B cell (primary cell): ENCODE measurements around the gene PLEKHA7. TPM values are rescaled to one million over a fixed set of nuclear protein-coding genes. Genes with fewer than 3 reads are reported as not detected.

Experiments
- ATAC-seq: fragments of 200-7000 bp; cut with Tn5 transposase; one replicate; pipeline ENCODE4 v1.10.0; 2021; ENCODE audit warnings: low read depth, mild to moderate bottlenecking, moderate number of reproducible peaks, moderate library complexity
- CTCF ChIA-PET: fragments of 350-600 bp; sonication (Branson Sonifier 250); formaldehyde crosslinking; loops from one replicate; lab custom pipeline; 2021; ENCODE audit warnings: antibody characterized with exemption, inconsistent platforms; lab: Charles Lee
- POLR2A ChIA-PET: fragments of 350-600 bp; sonication (Branson Sonifier 250); formaldehyde crosslinking; loops from one replicate; lab custom pipeline; 2021; ENCODE audit warnings: antibody characterized with exemption; lab: Charles Lee
- DNase-seq: peaks from one replicate; pipeline ENCODE4 v3.0.0; 2013
- H2AFZ ChIP-seq: 2 replicates; pipeline ENCODE4 v1.6.1; 2012; ENCODE audit warnings: mild to moderate bottlenecking, low read depth, low read length; ENCODE audit not compliant: insufficient read depth, poor library complexity, severe bottlenecking
- H3K27ac ChIP-seq, 2 donors: 1 replicate in 1 of 2; 2 replicates in 1 of 2; pipeline ENCODE4 v1.5.1; 2012 to 2013; ENCODE audit warnings: low read length in 2 of 2, mild to moderate bottlenecking in 2 of 2, moderate library complexity in 1 of 2
- H3K27me3 ChIP-seq, 4 experiments: fragments of 200-600 bp in 1 of 4; sonication (generic) in 1 of 4; replicated peaks in 1 of 4; 1 replicate in 2 of 4; 2 replicates in 2 of 4; pipeline versions ENCODE4 v1.6.1 to v1.7.0; 2013 to 2016; ENCODE audit warnings: low read length in 3 of 4, mild to moderate bottlenecking in 2 of 4, mixed read lengths in 1 of 4, moderate library complexity in 1 of 4; ENCODE audit not compliant: insufficient read depth in 4 of 4, control insufficient read depth in 3 of 4; ENCODE audit errors: control extremely low read depth in 1 of 4
- H3K36me3 ChIP-seq, 2 experiments: replicated peaks in 1 of 2; 1 replicate in 1 of 2; 2 replicates in 1 of 2; pipeline versions ENCODE4 v1.6.1 to v1.7.1; 2013; ENCODE audit warnings: low read length in 1 of 2; ENCODE audit not compliant: insufficient read depth in 2 of 2, control insufficient read depth in 1 of 2; ENCODE audit errors: control extremely low read depth in 1 of 2, extremely low read depth in 1 of 2
- H3K4me1 ChIP-seq, 2 donors: fragments of 200-600 bp in 1 of 2; sonication (generic) in 1 of 2; 1 replicate in 1 of 2; 2 replicates in 1 of 2; pipeline versions ENCODE4 v1.5.1 to v1.6.1; 2013 to 2017; ENCODE audit warnings: low read length in 2 of 2; ENCODE audit not compliant: control insufficient read depth in 2 of 2, insufficient read depth in 2 of 2
- H3K4me2 ChIP-seq: replicated peaks from 2 replicates; pipeline ENCODE3; 2012; ENCODE audit warnings: mild to moderate bottlenecking, low read depth, low read length; ENCODE audit not compliant: poor library complexity, severe bottlenecking
- H3K4me3 ChIP-seq, 5 experiments: fragments of 200-600 bp in 1 of 5; sonication (generic) in 1 of 5; 1 replicate in 3 of 5; 2 replicates in 2 of 5; pipeline versions ENCODE4 v1.5.1 to v1.7.0; 2011 to 2016; ENCODE audit warnings: low read length in 4 of 5, mild to moderate bottlenecking in 4 of 5, low read depth in 2 of 5, control low read depth in 1 of 5, moderate library complexity in 1 of 5; ENCODE audit not compliant: insufficient read depth in 1 of 5; ENCODE audit errors: control extremely low read depth in 1 of 5, extremely low read depth in 1 of 5
- H3K79me2 ChIP-seq: fragments of 200-600 bp; sonication (generic); one replicate; pipeline ENCODE4 v1.6.0; 2016; ENCODE audit warnings: low read length; ENCODE audit not compliant: control insufficient read depth, insufficient read depth
- H3K9ac ChIP-seq: fragments of 200-600 bp; sonication (generic); 2 replicates; pipeline ENCODE4 v1.6.1; 2017; ENCODE audit warnings: mild to moderate bottlenecking, low read length, moderate library complexity
- H3K9me3 ChIP-seq, 3 donors: one replicate each; pipeline versions ENCODE4 v1.6.1 to v1.7.1; 2013; ENCODE audit warnings: low read length in 2 of 3; ENCODE audit not compliant: control insufficient read depth in 2 of 3, insufficient read depth in 1 of 3; ENCODE audit errors: control extremely low read depth in 1 of 3
- H4K20me1 ChIP-seq: 2 replicates; pipeline ENCODE4 v1.6.0; 2012; ENCODE audit warnings: mild to moderate bottlenecking, low read length; ENCODE audit not compliant: insufficient read depth, control insufficient read depth, poor library complexity, severe bottlenecking
- H3K27ac Mint-ChIP-seq: one replicate; pipeline ENCODE4 v1.8.0; 2021; ENCODE audit warnings: mixed read lengths
- H3K27me3 Mint-ChIP-seq: one replicate; pipeline ENCODE4 v1.8.0; 2021; ENCODE audit warnings: mixed read lengths
- H3K4me1 Mint-ChIP-seq: one replicate; pipeline ENCODE4 v1.8.0; 2021; ENCODE audit warnings: mixed read lengths
- H3K4me3 Mint-ChIP-seq: one replicate; pipeline ENCODE4 v1.8.0; 2021; ENCODE audit warnings: mixed read lengths
- H3K9me3 Mint-ChIP-seq: one replicate; pipeline ENCODE4 v1.8.0; 2022; ENCODE audit warnings: mixed read lengths; ENCODE audit not compliant: insufficient read depth
- EZH2 ChIP-seq: IDR thresholded peaks from 2 replicates; pipeline ENCODE4 v1.6.1; 2012; ENCODE audit warnings: borderline replicate concordance, low read depth, mild to moderate bottlenecking, moderate library complexity, low read length; ENCODE audit not compliant: insufficient read depth, poor library complexity, severe bottlenecking
- WGBS: methylation state at CpG from one replicate; pipeline ENCODE4 v1.1.5; 2013; ENCODE audit warnings: missing lambda C conversion rate; ENCODE audit not compliant: insufficient coverage; 5-methylcytosine and 5-hydroxymethylcytosine counted together
- intact Hi-C: fragments of 100-400 bp; cut with micrococcal nuclease; formaldehyde crosslinking; loops from one replicate; pipeline ENCODE4 v1.10.0; 2022
- polyA plus RNA-seq: library from polyadenylated mRNA; depleted of rRNA; stranded (reverse); fragments of >200 nt; gene quantifications from 2 replicates; pipeline ENCODE4 v1.2.3, GENCODE V29; 2012
- total RNA-seq, 2 donors: library from RNA; stranded (reverse); fragments of 120-200 nt in 1 of 2; gene quantifications; 1 replicate in 1 of 2; 2 replicates in 1 of 2; pipeline versions ENCODE4 v1.2.3 to v1.2.4, GENCODE V29; 2013 to 2022
- TF ChIP-seq, protein P1 (sequence below): fragments of 200-600 bp; IDR thresholded peaks from one replicate; pipeline ENCODE4 v1.8.0; 2022; ENCODE audit warnings: antibody characterized with exemption, mild to moderate bottlenecking

PLEKHA7 gene
- total and polyA plus RNA-seq, 2 donors (not counting 1 experiment from before 2014, with no cell fraction given) = 1.7 to 8.2 TPM

DNA sequence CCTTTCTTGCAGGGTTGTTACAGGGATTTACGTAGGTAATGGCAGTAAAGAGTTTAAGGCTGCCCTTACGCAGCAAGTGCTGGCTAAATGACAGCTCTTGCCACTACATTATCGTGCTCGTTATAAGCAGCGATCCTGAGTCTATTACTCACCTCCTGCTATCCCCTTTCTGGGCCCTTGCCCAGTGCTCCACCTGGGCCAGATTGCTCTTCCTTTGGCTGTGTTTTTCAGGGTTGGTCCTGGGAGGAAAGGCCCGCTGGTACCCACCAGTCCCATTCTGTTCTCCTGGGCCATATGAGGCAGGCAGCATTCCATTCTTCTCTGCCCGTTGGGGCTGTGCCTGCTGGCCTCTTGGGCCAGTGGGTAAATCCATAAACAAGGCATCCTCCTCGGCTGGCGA, 188.2 kb downstream of the PLEKHA7 start:
- no peaks in the 10 kb centered on the region for H3K4me1 ChIP-seq
- DNase-seq (no peak), ATAC-seq (no peak)
- ChIA-PET POLR2A (no interaction called here), CTCF (interaction anchor here (6.6 kb wide), 1 partner anchor 236 kb away, joined by 83 read pairs; no protein-coding TSS in a partner anchor)
- H4K20me1 ChIP-seq = no peaks in the 10 kb centered on the region
- no peaks in the 10 kb centered on the region for H3K36me3 ChIP-seq
- intact Hi-C loops = no loop called here
- Mint-ChIP-seq H3K27me3 (no peaks in the 10 kb centered on the region), H3K4me3 (no peak overlapping the region), H3K9me3 (no peaks in the 10 kb centered on the region), H3K4me1 (no peaks in the 10 kb centered on the region), H3K27ac (no peak overlapping the region)
- H3K27ac ChIP-seq = no peak overlapping the region
- no peaks in the 10 kb centered on the region for H3K27me3 ChIP-seq
- no peak overlapping the region for H2AFZ ChIP-seq
- no peaks in the 10 kb centered on the region for H3K9me3 ChIP-seq
- TF ChIP-seq, protein P1, sequence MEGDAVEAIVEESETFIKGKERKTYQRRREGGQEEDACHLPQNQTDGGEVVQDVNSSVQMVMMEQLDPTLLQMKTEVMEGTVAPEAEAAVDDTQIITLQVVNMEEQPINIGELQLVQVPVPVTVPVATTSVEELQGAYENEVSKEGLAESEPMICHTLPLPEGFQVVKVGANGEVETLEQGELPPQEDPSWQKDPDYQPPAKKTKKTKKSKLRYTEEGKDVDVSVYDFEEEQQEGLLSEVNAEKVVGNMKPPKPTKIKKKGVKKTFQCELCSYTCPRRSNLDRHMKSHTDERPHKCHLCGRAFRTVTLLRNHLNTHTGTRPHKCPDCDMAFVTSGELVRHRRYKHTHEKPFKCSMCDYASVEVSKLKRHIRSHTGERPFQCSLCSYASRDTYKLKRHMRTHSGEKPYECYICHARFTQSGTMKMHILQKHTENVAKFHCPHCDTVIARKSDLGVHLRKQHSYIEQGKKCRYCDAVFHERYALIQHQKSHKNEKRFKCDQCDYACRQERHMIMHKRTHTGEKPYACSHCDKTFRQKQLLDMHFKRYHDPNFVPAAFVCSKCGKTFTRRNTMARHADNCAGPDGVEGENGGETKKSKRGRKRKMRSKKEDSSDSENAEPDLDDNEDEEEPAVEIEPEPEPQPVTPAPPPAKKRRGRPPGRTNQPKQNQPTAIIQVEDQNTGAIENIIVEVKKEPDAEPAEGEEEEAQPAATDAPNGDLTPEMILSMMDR = no peak
- no peak for TF ChIP-seq EZH2
- no peaks in the 10 kb centered on the region for H3K79me2 ChIP-seq
- no peak overlapping the region for H3K9ac ChIP-seq
- H3K4me2 ChIP-seq = no peak overlapping the region
- H3K4me3 ChIP-seq = no peak overlapping the region
- WGBS = 93% methylated on average over 9 of the region's 9 CpGs

DNA sequence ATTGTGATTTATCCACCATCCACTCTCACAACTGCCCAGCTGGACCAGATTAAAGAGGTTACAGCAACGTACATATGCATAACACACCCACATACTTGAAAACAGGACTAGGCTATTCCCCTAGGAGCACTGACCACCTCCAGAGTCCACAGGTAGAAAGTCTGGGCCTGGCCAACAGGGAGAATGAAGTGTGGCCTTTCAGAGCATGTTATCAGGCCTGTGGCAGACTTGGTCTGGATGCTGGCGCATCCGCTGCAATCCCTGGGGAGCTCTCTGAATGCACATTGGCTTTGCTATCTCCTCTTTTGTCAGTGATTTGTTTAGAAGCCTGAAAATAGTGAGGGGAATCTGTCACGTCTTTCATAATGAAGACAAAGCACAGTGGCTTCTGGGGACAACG, 189.1 kb downstream of the PLEKHA7 start:
- no peaks in the 10 kb centered on the region for H3K27me3 Mint-ChIP-seq
- Histone ChIP-seq H2AFZ (no peak overlapping the region), H3K9ac (no peak overlapping the region), H3K4me3 (no peak overlapping the region), H3K36me3 (no peaks in the 10 kb centered on the region), H3K4me2 (no peak overlapping the region), H3K27me3 (no peaks in the 10 kb centered on the region), H3K4me1 (peaks cover 0 to 4% of the 10 kb centered on the region in 2 donors), H3K79me2 (no peaks in the 10 kb centered on the region), H4K20me1 (no peaks in the 10 kb centered on the region), H3K27ac (no peak overlapping the region), H3K9me3 (no peaks in the 10 kb centered on the region)
- DNase-seq = no peak
- 95% methylated on average over 4 of the region's 5 CpGs for WGBS
- ChIA-PET CTCF (interaction anchor here (6.6 kb wide), 1 partner anchor 237 kb away, joined by 83 read pairs; no protein-coding TSS in a partner anchor), POLR2A (no interaction called here)
- no peak for ATAC-seq
- no peaks in the 10 kb centered on the region for H3K9me3 Mint-ChIP-seq
- intact Hi-C loops = no loop called here
- TF ChIP-seq, protein P1 = no peak
- TF ChIP-seq EZH2 = no peak
- no peak overlapping the region for H3K4me3 Mint-ChIP-seq
- H3K4me1 Mint-ChIP-seq = peaks cover 6% of the 10 kb centered on the region
- no peak overlapping the region for H3K27ac Mint-ChIP-seq
